Lung (tissue), 12 donors: ENCODE data around the gene FAM184A. TPM values are rescaled to one million over a fixed set of nuclear protein-coding genes. Genes with fewer than 3 reads are reported as not detected.
A peak's percentile ranks its signal among the peaks of the same experiment; 100 is the strongest.

Experiments used
- ATAC-seq: fragments of 200-7000 bp; cut with Tn5 transposase; one replicate; pipeline ENCODE4 v1.9.1; 2020; ENCODE audit warnings: moderate number of reproducible peaks; ENCODE audit not compliant: insufficient read depth, low FRiP score
- DNase-seq, 3 donors: peaks; one replicate each; pipeline ENCODE4 v3.0.0-alpha.2; 2013 to 2017
- H3K27ac ChIP-seq, 2 donors: one replicate each; pipeline ENCODE4 v1.5.1; 2013; ENCODE audit warnings: mild to moderate bottlenecking in 2 of 2, moderate library complexity in 2 of 2, control low read depth in 1 of 2, inconsistent platforms in 1 of 2, low read depth in 1 of 2, low read length in 1 of 2
- H3K27me3 ChIP-seq, 3 donors: one replicate each; pipeline ENCODE4 v1.5.1; 2013; ENCODE audit warnings: low read length in 2 of 3; ENCODE audit not compliant: control insufficient read depth in 3 of 3, insufficient read depth in 3 of 3
- H3K36me3 ChIP-seq, 4 donors: one replicate each; pipeline ENCODE4 v1.5.1; 2013; ENCODE audit warnings: low read length in 4 of 4, mild to moderate bottlenecking in 1 of 4, moderate library complexity in 1 of 4; ENCODE audit not compliant: control insufficient read depth in 4 of 4, insufficient read depth in 4 of 4
- H3K4me1 ChIP-seq, 5 donors: one replicate each; pipeline ENCODE4 v1.5.1; 2013; ENCODE audit warnings: low read length in 5 of 5, mild to moderate bottlenecking in 2 of 5, moderate library complexity in 1 of 5; ENCODE audit not compliant: control insufficient read depth in 5 of 5, insufficient read depth in 5 of 5
- H3K4me3 ChIP-seq: one replicate; pipeline ENCODE4 v1.5.1; 2013; ENCODE audit warnings: mild to moderate bottlenecking, control low read depth, moderate library complexity
- H3K9ac ChIP-seq, 2 donors: one replicate each; pipeline ENCODE4 v1.5.1; 2013; ENCODE audit warnings: low read length in 2 of 2, control low read depth in 1 of 2; ENCODE audit not compliant: insufficient read depth in 1 of 2
- H3K9me3 ChIP-seq, 4 donors: one replicate each; pipeline ENCODE4 v1.5.1; 2013; ENCODE audit warnings: low read length in 3 of 4, mild to moderate bottlenecking in 1 of 4, moderate library complexity in 1 of 4; ENCODE audit not compliant: control insufficient read depth in 4 of 4, insufficient read depth in 3 of 4
- WGBS, 2 donors: extraction: QIAGEN DNeasy Blood & Tissue Kit; methylation state at CpG; one replicate each; pipeline ENCODE4 v1.1.7; 2013; 5-methylcytosine and 5-hydroxymethylcytosine counted together
- polyA plus RNA-seq, 2 donors: library from polyadenylated mRNA; stranded (reverse); fragments of 200-250 nt; gene quantifications; one replicate each; pipeline ENCODE4 v1.2.1, GENCODE V29; 2013
- total RNA-seq, 2 donors: library from RNA; depleted of rRNA in 1 of 2; stranded (reverse); fragments of >200 nt in 1 of 2; gene quantifications; one replicate each; pipeline ENCODE4 v1.2.1, GENCODE V29; 2014 to 2021
- TF ChIP-seq, protein P1 (sequence below): IDR thresholded peaks from 2 replicates; pipeline ENCODE4 v1.5.1; 2012; ENCODE audit warnings: mild to moderate bottlenecking; ENCODE audit errors: control extremely low read depth, extremely low read depth
- donor health status: control.
- donor health status: control.
- donor health status: Bipolar disorder and iron deficiency.
- donor health status: healthy.
- donor health status: DM: yes; HTN: yes; CAD: no.

The FAM184A gene
- total and polyA plus RNA-seq, 4 donors = 4.4 to 63.4 (median 22.7) TPM

DNA sequence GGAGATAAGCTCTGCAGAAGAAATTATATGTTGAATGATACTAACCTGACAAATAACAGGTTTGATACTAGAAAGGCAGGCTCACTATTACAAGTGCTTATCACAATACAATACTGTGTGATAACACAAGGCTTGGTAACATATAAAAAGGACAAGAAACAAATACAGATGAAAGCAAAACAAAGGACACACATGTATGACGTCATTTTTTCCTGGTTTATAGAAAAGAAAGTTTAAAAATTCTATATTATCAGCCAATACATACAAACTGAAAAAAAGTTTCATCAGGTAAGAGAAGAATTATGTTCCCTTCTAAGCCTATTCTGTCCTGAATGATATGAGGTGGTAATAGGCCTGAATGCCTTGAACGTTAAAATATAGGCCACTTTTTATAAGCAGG, 111.2 kb downstream of the FAM184A start:
- no peaks in the 10 kb centered on the region for H3K27me3 ChIP-seq
- no peak for DNase-seq
- TF ChIP-seq, protein P1, sequence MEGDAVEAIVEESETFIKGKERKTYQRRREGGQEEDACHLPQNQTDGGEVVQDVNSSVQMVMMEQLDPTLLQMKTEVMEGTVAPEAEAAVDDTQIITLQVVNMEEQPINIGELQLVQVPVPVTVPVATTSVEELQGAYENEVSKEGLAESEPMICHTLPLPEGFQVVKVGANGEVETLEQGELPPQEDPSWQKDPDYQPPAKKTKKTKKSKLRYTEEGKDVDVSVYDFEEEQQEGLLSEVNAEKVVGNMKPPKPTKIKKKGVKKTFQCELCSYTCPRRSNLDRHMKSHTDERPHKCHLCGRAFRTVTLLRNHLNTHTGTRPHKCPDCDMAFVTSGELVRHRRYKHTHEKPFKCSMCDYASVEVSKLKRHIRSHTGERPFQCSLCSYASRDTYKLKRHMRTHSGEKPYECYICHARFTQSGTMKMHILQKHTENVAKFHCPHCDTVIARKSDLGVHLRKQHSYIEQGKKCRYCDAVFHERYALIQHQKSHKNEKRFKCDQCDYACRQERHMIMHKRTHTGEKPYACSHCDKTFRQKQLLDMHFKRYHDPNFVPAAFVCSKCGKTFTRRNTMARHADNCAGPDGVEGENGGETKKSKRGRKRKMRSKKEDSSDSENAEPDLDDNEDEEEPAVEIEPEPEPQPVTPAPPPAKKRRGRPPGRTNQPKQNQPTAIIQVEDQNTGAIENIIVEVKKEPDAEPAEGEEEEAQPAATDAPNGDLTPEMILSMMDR = no peak
- no peaks in the 10 kb centered on the region for H3K9me3 ChIP-seq
- 77 to 79% methylated on average over 2 of the region's 2 CpGs for WGBS, 2 donors
- no peak overlapping the region for H3K27ac ChIP-seq
- no peaks in the 10 kb centered on the region for H3K4me1 ChIP-seq
- H3K4me3 ChIP-seq = no peak overlapping the region
- H3K36me3 ChIP-seq = peaks cover 0 to 4% (median 0%) of the 10 kb centered on the region in 4 donors
- H3K9ac ChIP-seq = no peak overlapping the region
- ATAC-seq = no peak

- H3K9ac ChIP-seq = no peak overlapping the region
- H3K4me3 ChIP-seq = no peak overlapping the region
- TF ChIP-seq, protein P1 = no peak
- ATAC-seq (no peak), DNase-seq (no peak)
- H3K27me3 ChIP-seq = no peaks in the 10 kb centered on the region
- H3K9me3 ChIP-seq = no peaks in the 10 kb centered on the region
- 89 to 91% methylated on average over 2 of the region's 2 CpGs for WGBS, 2 donors
- H3K4me1 ChIP-seq = no peaks in the 10 kb centered on the region
- H3K27ac ChIP-seq = no peak overlapping the region
- peaks cover 0 to 2% (median 0%) of the 10 kb centered on the region in 4 donors for H3K36me3 ChIP-seq
These were observed 112.6 kb downstream of the FAM184A start for GRCh38 chr6:118965843-118966370.

- H3K9me3 ChIP-seq = no peaks in the 10 kb centered on the region
- ATAC-seq (no peak), DNase-seq (no peak)
- peaks cover 0 to 2% (median 0%) of the 10 kb centered on the region in 4 donors for H3K36me3 ChIP-seq
- TF ChIP-seq, protein P1 = no peak
- no peaks in the 10 kb centered on the region for H3K4me1 ChIP-seq
- 94% methylated on average over 3 of the region's 3 CpGs for WGBS, 2 donors
- H3K27me3 ChIP-seq = no peaks in the 10 kb centered on the region
- H3K27ac ChIP-seq = no peak overlapping the region
- H3K4me3 ChIP-seq = no peak overlapping the region
- H3K9ac ChIP-seq = no peak overlapping the region
These were observed 113.1 kb downstream of the FAM184A start for GRCh38 chr6:118965371-118965770.

DNA sequence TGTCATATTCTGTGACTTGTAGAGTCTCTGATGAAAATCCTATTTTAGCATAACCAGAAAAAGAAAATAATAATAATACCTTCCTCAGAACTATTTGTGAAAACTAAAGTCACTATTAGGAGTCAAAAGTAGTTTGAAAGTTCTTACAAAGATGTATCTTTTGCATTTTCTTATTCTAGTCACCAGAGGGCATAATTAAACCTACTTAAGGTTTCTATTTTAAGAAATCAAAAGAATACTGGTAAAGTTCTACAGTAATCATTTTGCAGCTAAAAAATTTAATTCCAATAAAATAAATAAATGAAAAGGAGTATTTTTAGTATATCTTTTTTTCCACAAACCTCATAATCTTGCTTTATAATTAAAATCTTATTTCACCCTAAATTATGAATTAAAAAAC, 115.5 kb downstream of the FAM184A start:
- no peak overlapping the region for H3K27ac ChIP-seq
- ATAC-seq = no peak
- no peak overlapping the region for H3K9ac ChIP-seq
- DNase-seq = peak in 1 of 3 donors; percentile 18
- TF ChIP-seq, protein P1 = no peak
- peaks cover 0 to 2% (median 0%) of the 10 kb centered on the region in 4 donors for H3K36me3 ChIP-seq
- no peaks in the 10 kb centered on the region for H3K27me3 ChIP-seq
- no peaks in the 10 kb centered on the region for H3K4me1 ChIP-seq
- H3K4me3 ChIP-seq = no peak overlapping the region
- no peaks in the 10 kb centered on the region for H3K9me3 ChIP-seq
